ENCODE measurements around the gene HNRNPA3.

DNA sequence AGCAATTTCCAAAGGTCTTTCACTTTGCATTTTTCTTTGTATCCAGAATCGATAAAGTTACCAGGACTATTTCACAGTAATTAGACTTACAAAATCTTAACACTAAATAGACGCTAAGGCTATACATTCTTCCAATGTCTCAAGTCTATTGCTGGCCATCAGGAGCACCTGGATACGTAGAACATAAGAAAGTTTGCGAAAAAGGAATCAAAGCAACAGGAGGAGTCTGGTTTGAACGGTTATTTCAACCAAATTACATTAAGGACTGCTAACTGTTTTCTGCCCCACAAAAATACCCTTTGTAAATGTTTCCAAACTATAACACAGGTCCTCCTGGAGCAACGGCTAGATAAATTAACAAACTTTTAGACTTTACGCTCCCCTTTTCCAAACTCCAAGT is 1.4 kb upstream of the HNRNPA3 start:
- TF ChIP-seq CTCF (IDR thresholded peaks at IDR 0.05; ENCODE audit: extremely low read depth in 1 of 2, insufficient read depth in 1 of 2, low read depth in 1 of 2, low read length in 2 of 2), result no peak
- no peak for TF ChIP-seq POLR2A (IDR thresholded peaks at IDR 0.05; ENCODE audit: low read depth, low read length)
- TF ChIP-seq JUN (IDR thresholded peaks at IDR 0.05; ENCODE audit: borderline replicate concordance, insufficient read depth, insufficient read length, low read depth), result no peak
- TF ChIP-seq POLR2AphosphoS5 (IDR thresholded peaks at IDR 0.05; ENCODE audit: insufficient read depth, low read depth, low read length), result no peak

Measured in endothelial cell of umbilical vein (primary cell).